ENCODE data around the gene ROBO1. TPM values are rescaled to one million over a fixed set of nuclear protein-coding genes. Genes with fewer than 3 reads are reported as not detected.

Gene ROBO1
- polyA plus RNA-seq, 4 donors: 88.9 to 114 (median 107) TPM

GRCh38 chr3:79480746-79481145 lies 287.1 kb downstream of the ROBO1 start:
- DNase-seq (ENCODE audit: low read depth in 4 of 4, low spot score in 2 of 4): no peak

- no peak for DNase-seq (ENCODE audit: low read depth in 4 of 4, low spot score in 2 of 4)
Observed at GRCh38 chr3:79478620-79479019, 289.2 kb downstream of the ROBO1 start.

- no peak for DNase-seq (ENCODE audit: low read depth in 4 of 4, low spot score in 2 of 4)
Observed at GRCh38 chr3:79477242-79477641, 290.6 kb downstream of the ROBO1 start.

DNA sequence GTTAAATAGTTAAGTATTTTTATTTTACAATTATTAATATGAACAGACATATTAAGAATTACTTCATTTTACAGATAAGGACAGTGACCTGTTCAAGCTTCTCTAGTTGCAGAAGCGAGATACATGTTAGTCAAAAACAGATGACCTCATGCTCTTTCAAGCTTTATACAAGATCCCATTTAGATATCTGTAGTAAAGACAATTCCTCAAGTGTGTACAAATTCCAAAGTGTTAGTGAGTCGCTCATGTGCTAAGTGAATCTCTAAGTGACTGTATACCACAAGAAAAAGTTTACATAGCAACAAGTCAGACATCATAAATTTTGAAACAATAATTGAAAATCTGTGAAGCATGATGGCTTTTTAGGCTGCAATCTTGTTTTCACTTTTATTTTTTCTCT lies 293.8 kb downstream of the ROBO1 start:
- DNase-seq (ENCODE audit: low read depth in 4 of 4, low spot score in 2 of 4): no peak

DNA sequence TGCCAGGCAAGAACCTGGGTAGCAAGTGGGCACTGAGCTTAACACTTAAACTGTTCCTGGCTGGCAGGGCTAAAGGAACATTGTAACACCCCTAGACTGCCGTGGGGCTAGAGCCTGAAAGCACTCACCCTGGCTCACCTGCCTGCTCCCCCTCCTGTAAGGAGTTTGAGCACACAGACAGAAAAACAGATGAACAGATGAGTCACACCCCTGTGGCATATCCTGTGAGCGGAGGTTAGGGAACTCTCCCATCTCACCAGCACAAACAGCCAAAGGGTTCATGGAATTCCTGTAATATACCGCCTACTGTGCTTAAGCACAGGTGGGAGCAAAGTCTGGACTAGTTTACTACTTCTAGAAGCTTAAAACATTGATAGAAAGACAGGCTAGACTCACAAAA lies 300.1 kb downstream of the ROBO1 start:
- no peak for DNase-seq (ENCODE audit: low read depth in 4 of 4, low spot score in 2 of 4)

DNA sequence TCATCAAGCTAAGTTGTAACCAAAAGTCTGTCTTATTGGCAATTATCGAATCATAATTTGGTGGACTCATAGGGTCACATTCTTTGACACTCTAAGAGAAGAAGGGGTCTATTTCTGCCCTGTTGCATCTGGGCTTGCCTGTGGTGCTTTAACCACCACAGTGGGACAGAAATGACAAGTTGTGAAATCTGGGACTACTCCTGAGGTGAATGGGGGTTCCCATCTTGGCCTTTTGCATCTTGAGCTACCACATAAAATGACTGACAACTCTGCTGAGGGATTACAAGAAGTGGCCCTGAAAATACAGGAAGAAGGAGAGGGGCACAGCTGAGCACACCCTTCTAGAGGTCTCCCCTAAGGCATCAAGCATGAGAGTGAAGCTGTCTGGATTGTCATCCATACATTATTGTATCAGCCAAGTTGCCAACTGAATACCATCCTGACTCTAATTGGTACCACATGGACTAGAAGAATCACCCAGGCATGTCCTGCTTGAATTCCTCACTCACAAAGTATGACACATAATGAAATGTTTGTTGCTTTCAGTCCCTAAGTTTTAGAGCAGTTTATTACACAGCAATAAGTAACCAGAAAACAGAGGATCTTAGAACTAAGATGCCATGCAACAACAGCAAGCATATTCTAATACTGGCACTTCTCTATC lies 306.5 kb downstream of the ROBO1 start:
- DNase-seq (ENCODE audit: low read depth in 4 of 4, low spot score in 2 of 4): no peak

GRCh38 chr3:79453600-79453999 lies 314.2 kb downstream of the ROBO1 start:
- no peak for DNase-seq (ENCODE audit: low read depth in 4 of 4, low spot score in 2 of 4)

- no peak for DNase-seq (ENCODE audit: low read depth in 4 of 4, low spot score in 2 of 4)
Observed at GRCh38 chr3:79436387-79436786, 331.4 kb downstream of the ROBO1 start.

GRCh38 chr3:79427081-79427480 lies 340.7 kb downstream of the ROBO1 start:
- no peak for DNase-seq (ENCODE audit: low read depth in 4 of 4, low spot score in 2 of 4)

GRCh38 chr3:79424811-79425210 lies 343.0 kb downstream of the ROBO1 start:
- DNase-seq (ENCODE audit: low read depth in 4 of 4, low spot score in 2 of 4): no peak

GRCh38 chr3:79423417-79423816 lies 344.4 kb downstream of the ROBO1 start:
- DNase-seq (ENCODE audit: low read depth in 4 of 4, low spot score in 2 of 4): no peak

DNA sequence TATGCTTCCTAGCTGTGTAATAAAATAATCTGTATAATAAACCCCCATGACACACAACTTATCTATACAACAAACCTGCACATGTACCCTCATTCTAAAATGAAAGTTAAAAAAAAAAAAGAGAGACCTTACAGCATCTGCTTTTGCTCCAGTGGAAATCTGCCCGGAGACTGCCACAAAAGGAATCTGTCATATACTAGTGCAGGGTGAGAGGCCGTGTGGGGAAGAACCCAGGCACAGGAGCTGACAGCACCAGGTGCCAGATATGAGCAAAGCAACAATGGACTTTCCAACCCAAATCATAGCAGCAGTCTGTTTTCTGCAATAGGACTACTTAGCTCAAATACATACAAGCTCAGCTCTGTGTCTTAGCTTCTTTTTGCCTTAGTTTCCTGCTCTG lies 346.5 kb downstream of the ROBO1 start:
- no peak for DNase-seq (ENCODE audit: low read depth in 4 of 4, low spot score in 2 of 4)

DNA sequence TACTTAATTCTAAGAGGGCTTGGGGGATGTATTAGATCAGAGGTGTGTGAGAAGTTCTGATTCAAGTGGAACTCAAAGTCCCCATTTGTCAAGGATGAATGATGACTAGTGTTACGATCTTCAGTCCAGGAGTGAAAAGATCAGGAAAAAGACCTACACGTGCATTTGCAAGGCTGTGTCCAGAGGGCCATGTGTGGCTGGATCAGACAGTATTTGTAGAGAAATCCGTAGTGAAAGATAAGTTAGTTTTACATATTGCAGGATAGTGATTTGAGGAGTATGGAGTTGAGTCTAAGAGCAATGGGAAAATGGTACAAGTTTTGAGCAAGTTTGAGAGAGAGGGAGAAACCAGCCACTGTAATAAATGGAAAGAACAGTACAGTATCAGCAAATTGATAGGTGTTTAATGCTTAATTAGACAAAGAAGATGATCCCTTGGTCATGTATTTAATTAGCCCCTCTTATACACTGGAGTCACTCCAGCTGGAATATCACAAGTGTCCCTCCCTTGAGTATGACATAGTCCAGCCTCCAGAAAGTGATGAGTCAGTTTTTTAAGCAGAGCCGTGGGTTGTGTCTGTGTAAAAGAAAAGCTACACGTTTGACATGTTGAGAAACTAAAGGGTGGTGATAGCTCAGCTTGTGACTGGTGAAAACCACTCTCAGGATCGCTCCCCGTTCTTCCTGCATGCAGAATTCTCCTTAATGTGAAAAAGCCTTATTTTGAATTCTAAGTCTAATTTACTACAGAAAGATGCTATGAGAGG lies 348.8 kb downstream of the ROBO1 start:
- no peak for DNase-seq (ENCODE audit: low read depth in 4 of 4, low spot score in 2 of 4)

GRCh38 chr3:79415356-79415755 lies 352.4 kb downstream of the ROBO1 start:
- no peak for DNase-seq (ENCODE audit: low read depth in 4 of 4, low spot score in 2 of 4)

- no peak for DNase-seq (ENCODE audit: low read depth in 4 of 4, low spot score in 2 of 4)
Observed at GRCh38 chr3:79414806-79415205, 353.0 kb downstream of the ROBO1 start.

GRCh38 chr3:79414035-79414434 lies 353.8 kb downstream of the ROBO1 start:
- no peak for DNase-seq (ENCODE audit: low read depth in 4 of 4, low spot score in 2 of 4)

DNA sequence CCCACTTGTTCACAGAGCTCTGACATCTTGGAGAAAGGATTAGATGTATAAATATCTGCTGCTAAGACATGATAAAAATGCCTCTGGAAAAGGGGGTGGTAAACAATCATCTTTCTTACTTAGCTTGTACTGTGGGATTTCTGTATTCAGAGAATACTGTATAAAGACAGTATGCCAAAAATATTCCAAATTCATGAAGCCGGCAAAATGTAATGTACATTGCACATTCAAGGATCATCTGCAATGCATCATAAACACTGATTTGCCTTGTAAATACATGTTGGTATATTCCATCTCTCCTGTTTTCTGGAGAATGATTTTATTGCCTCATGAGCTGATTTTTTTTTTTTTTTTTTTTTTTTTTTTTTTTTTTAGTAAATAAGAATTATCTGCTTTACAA lies 355.3 kb downstream of the ROBO1 start:
- DNase-seq (ENCODE audit: low read depth in 4 of 4, low spot score in 2 of 4): no peak

DNA sequence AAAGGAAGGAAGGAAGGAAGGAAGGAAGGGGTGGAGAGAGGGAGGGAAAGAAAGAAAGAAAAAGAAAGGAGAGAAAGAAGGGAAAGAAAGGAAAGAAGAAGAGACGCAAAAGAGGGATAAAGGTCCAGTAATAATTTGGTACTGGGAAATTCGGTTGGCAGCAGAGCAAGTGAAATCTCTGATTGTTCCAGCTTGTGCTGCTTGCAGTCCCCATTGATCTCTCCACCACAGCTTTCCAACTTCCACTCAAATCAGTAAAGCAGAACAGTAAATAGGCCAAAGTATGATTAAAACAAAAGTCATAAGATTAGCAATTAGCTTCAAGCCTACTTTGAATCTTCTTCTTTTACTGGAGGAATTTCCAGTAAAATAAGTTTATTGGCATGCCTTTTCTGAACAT lies 357.2 kb downstream of the ROBO1 start:
- no peak for DNase-seq (ENCODE audit: low read depth in 4 of 4, low spot score in 2 of 4)

DNA sequence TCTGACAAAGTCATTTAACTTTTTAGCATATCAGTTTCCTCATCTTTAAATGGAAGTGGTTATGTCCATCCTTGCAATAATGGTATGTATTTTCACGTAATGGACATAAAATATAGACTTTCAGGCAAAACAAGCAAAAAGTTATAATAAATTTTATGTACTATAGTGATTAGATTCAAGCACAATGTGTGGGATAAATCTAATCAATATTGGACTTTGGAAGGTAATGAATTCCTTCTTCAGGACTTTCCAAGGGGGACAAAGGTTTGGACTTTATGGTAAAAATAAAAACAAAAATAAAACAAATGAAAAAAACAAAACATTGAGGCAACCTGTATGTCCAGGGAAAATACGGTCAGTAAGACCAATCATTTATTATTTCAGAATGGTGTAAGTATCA lies 357.7 kb downstream of the ROBO1 start:
- DNase-seq (ENCODE audit: low read depth in 4 of 4, low spot score in 2 of 4): no peak

- DNase-seq (ENCODE audit: low read depth in 4 of 4, low spot score in 2 of 4): no peak
Observed at GRCh38 chr3:79406175-79406574, 361.6 kb downstream of the ROBO1 start.

DNA sequence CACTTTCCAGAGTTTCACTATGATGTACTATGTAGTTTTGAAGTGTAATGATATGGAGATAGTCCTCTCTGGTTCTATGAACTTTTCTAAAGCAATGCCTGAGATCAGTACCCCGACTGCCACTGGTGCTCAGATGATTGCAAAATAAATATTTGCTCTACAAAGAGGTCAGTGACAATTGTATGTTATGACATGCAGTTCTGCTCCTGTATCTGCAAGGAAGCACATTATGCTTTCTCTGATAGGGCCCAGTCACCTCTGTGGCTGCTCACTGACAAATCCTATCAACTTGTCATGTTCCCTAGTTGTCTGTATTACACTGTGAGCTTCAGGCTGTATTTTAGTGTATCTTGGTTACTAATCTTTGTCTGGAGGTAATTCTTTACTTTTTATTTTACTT lies 362.6 kb downstream of the ROBO1 start:
- no peak for DNase-seq (ENCODE audit: low read depth in 4 of 4, low spot score in 2 of 4)

- no peak for DNase-seq (ENCODE audit: low read depth in 4 of 4, low spot score in 2 of 4)
Observed at GRCh38 chr3:79396595-79396994, 371.2 kb downstream of the ROBO1 start.
